Measurements from ENCODE around the gene NEB. TPM values are rescaled to one million over a fixed set of nuclear protein-coding genes. Genes with fewer than 3 reads are reported as not detected.
"Not testable (repeated sequence)": the region's sequence is repeated elsewhere in the genome, so short reads cannot be mapped to it uniquely, and the experiment has no call there.

Gene NEB
- total and polyA plus RNA-seq, 12 donors, result 3.0 to 32.5 (median 7.6) TPM

GRCh38 chr2:151713291-151713903 lies 20.9 kb downstream of the NEB start:
- 87 to 94% (median 90%) methylated on average over 2 of the region's 2 CpGs for WGBS, 4 donors
- intact Hi-C loops (cut with DNase I), result no loop called here
- no peak overlapping the region for H3K4me3 ChIP-seq
- H3K4me1 ChIP-seq (replicated peaks in 1 of 2), result no peaks in the 10 kb centered on the region
- no peaks in the 10 kb centered on the region for H3K27me3 ChIP-seq
- H3K9me3 ChIP-seq (replicated peaks in 1 of 3), result no peaks in the 10 kb centered on the region
- no peak overlapping the region for H3K27ac ChIP-seq
- no peak for TF ChIP-seq POLR2A (IDR thresholded peaks at IDR 0.05)
- no peak for TF ChIP-seq CTCF (IDR thresholded peaks at IDR 0.05)
- no peak for DNase-seq
- no peaks in the 10 kb centered on the region for H3K36me3 ChIP-seq (replicated peaks in 1 of 2)

GRCh38 chr2:151711025-151711424 lies 23.3 kb downstream of the NEB start:
- 81 to 95% (median 92%) methylated on average over 1 of the region's 1 CpG for WGBS, 4 donors
- Histone ChIP-seq H3K27me3 (no peaks in the 10 kb centered on the region), H3K4me3 (no peak overlapping the region), H3K36me3 (replicated peaks in 1 of 2) (no peaks in the 10 kb centered on the region), H3K4me1 (replicated peaks in 1 of 2) (no peaks in the 10 kb centered on the region), H3K27ac (no peak overlapping the region), H3K9me3 (replicated peaks in 1 of 3) (no peaks in the 10 kb centered on the region)
- TF ChIP-seq POLR2A (IDR thresholded peaks at IDR 0.05) (no peak), CTCF (IDR thresholded peaks at IDR 0.05) (no peak)
- DNase-seq, result no peak
- intact Hi-C loops (cut with DNase I), result no loop called here

- intact Hi-C loops (cut with DNase I), result no loop called here
These were observed 25.5 kb downstream of the NEB start for GRCh38 chr2:151708788-151709187.

GRCh38 chr2:151707857-151708256 lies 26.4 kb downstream of the NEB start:
- H3K9me3 ChIP-seq (replicated peaks in 1 of 3), result no peaks in the 10 kb centered on the region
- no peak for DNase-seq
- intact Hi-C loops (cut with DNase I), result no loop called here
- TF ChIP-seq POLR2A (IDR thresholded peaks at IDR 0.05) (no peak), CTCF (IDR thresholded peaks at IDR 0.05) (no peak)
- no peaks in the 10 kb centered on the region for H3K27me3 ChIP-seq
- no peak overlapping the region for H3K27ac ChIP-seq
- no peaks in the 10 kb centered on the region for H3K4me1 ChIP-seq (replicated peaks in 1 of 2)
- H3K36me3 ChIP-seq (replicated peaks in 1 of 2), result no peaks in the 10 kb centered on the region
- WGBS, 4 donors, result 60 to 74% (median 67%) methylated on average over 4 of the region's 4 CpGs
- no peak overlapping the region for H3K4me3 ChIP-seq

More at GRCh38 chr2:151708788-151709187, 25.5 kb downstream of the NEB start:
- TF ChIP-seq CTCF (IDR thresholded peaks at IDR 0.05) (no peak), POLR2A (IDR thresholded peaks at IDR 0.05) (no peak)
- Histone ChIP-seq H3K36me3 (replicated peaks in 1 of 2) (no peaks in the 10 kb centered on the region), H3K27me3 (no peaks in the 10 kb centered on the region), H3K9me3 (replicated peaks in 1 of 3) (no peaks in the 10 kb centered on the region), H3K4me3 (no peak overlapping the region), H3K4me1 (replicated peaks in 1 of 2) (no peaks in the 10 kb centered on the region), H3K27ac (no peak overlapping the region)
- no peak for DNase-seq
- 77 to 90% (median 87%) methylated on average over 6 of the region's 6 CpGs for WGBS, 4 donors

- intact Hi-C loops (cut with DNase I); H3K27ac ChIP-seq; H3K4me3 ChIP-seq; H3K36me3 ChIP-seq (replicated peaks in 1 of 2); H3K27me3 ChIP-seq; DNase-seq; H3K4me1 ChIP-seq (replicated peaks in 1 of 2); H3K9me3 ChIP-seq (replicated peaks in 1 of 3): not testable (repeated sequence)
- 93 to 97% (median 94%) methylated on average over 21 to 29 of the region's 29 CpGs for WGBS, 4 donors
These were observed 29.8 kb downstream of the NEB start for GRCh38 chr2:151704480-151704961.

- H3K4me3 ChIP-seq; H3K27me3 ChIP-seq; H3K27ac ChIP-seq; H3K4me1 ChIP-seq (replicated peaks in 1 of 2); intact Hi-C loops (cut with DNase I); H3K36me3 ChIP-seq (replicated peaks in 1 of 2); DNase-seq; H3K9me3 ChIP-seq (replicated peaks in 1 of 3): not testable (repeated sequence)
These were observed 36.1 kb downstream of the NEB start for GRCh38 chr2:151698134-151698533.
